ENCODE results near the gene POPDC2.

DNA sequence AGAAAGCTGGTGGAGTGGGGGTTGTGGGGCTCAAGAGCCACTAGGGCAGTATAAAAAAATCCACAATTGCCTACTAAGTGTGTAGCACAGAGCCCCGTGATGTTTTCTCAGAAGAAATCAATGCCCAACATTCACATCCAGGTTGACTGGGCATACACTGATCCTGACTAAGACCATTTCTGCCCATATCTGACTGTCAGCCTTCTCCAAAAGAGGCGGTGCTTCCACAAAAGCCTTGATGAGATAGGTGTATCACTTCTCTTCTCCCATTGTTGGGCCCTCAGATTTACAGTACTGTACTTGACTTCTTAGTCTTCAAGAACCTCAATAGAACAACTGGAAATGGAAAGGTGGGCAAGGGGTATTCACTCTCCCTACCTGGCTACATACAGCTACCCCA, 1.4 kb downstream of the POPDC2 start:
- TF ChIP-seq POLR2AphosphoS5 (IDR thresholded peaks at IDR 0.05; ENCODE audit: borderline replicate concordance, low read depth, low read length): no peak
- TF ChIP-seq EZH2 (IDR thresholded peaks at IDR 0.05): no peak

All from SK-N-MC (cell line).